ENCODE data around the gene TYMS.

DNA sequence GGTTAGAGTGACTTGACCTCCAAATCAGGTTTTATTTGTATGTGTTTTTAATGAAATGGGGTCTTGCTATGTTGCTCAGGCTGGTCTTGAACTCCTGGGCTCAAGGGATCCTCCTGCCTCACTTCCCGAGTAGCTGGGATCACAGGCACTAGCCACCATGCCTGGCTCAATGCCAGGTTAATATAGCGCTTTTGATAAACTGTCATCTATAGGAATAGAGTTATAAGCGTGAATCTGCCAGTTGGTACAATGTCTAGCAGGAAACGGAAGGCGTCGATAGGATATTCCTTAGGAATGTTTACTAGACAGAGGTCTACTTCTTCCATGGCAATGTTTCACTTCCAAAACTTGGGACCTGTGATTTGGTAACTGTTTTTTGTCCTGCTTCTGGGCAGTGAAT lies 35.2 kb upstream of the TYMS start:
- TF ChIP-seq, protein P1, sequence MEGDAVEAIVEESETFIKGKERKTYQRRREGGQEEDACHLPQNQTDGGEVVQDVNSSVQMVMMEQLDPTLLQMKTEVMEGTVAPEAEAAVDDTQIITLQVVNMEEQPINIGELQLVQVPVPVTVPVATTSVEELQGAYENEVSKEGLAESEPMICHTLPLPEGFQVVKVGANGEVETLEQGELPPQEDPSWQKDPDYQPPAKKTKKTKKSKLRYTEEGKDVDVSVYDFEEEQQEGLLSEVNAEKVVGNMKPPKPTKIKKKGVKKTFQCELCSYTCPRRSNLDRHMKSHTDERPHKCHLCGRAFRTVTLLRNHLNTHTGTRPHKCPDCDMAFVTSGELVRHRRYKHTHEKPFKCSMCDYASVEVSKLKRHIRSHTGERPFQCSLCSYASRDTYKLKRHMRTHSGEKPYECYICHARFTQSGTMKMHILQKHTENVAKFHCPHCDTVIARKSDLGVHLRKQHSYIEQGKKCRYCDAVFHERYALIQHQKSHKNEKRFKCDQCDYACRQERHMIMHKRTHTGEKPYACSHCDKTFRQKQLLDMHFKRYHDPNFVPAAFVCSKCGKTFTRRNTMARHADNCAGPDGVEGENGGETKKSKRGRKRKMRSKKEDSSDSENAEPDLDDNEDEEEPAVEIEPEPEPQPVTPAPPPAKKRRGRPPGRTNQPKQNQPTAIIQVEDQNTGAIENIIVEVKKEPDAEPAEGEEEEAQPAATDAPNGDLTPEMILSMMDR (conservative IDR thresholded peaks at IDR 0.05) = no peak
- TF ChIP-seq EZH2 (IDR thresholded peaks at IDR 0.05; ENCODE audit: low read depth) = no peak
